H1 (cell line): Measurements from ENCODE around the gene DAZAP1. TPM values are rescaled to one million over a fixed set of nuclear protein-coding genes. Genes with fewer than 3 reads are reported as not detected.
A peak's percentile ranks its signal among the peaks of the same experiment; 100 is the strongest.

Experiments
- BRCA1 ChIP-seq: IDR thresholded peaks from 2 replicates; pipeline ENCODE4 v1.6.1; 2012; ENCODE audit warnings: low read depth, low read length, improper control_type of control experiment
- CEBPB ChIP-seq: IDR thresholded peaks from 2 replicates; pipeline ENCODE4 v1.6.1; 2012; ENCODE audit warnings: low read depth, low read length
- CHD1 ChIP-seq: IDR thresholded peaks from 2 replicates; pipeline ENCODE4 v1.6.1; 2012; ENCODE audit warnings: low read depth, low read length, improper control_type of control experiment
- CHD2 ChIP-seq: IDR thresholded peaks from 2 replicates; pipeline ENCODE4 v1.6.1; 2012; ENCODE audit warnings: low read length, improper control_type of control experiment
- CTCF ChIP-seq, 3 experiments: IDR thresholded peaks; 1 replicate in 2 of 3; 2 replicates in 1 of 3; pipeline versions ENCODE4 v1.5.1 to v1.6.1; 2011; ENCODE audit warnings: low read length in 3 of 3, mild to moderate bottlenecking in 3 of 3, inconsistent platforms in 2 of 3, low read depth in 1 of 3, moderate library complexity in 1 of 3; ENCODE audit not compliant: insufficient read depth in 1 of 3; ENCODE audit errors: control extremely low read depth in 1 of 3
- EZH2 ChIP-seq: fragments of 200-600 bp; sonication (generic); IDR thresholded peaks from 2 replicates; pipeline ENCODE4 v1.7.1; 2012; ENCODE audit warnings: low read depth, mild to moderate bottlenecking, moderate library complexity, low read length, inconsistent platforms; ENCODE audit not compliant: severe bottlenecking
- GABPA ChIP-seq: IDR thresholded peaks from 2 replicates; pipeline ENCODE4 v1.6.1; 2011; ENCODE audit warnings: mild to moderate bottlenecking, low read length, moderate library complexity, borderline replicate concordance; ENCODE audit not compliant: insufficient read depth
- GTF2F1 ChIP-seq: IDR thresholded peaks from 2 replicates; pipeline ENCODE4 v1.6.1; 2012; ENCODE audit warnings: low read depth, low read length, improper control_type of control experiment, borderline replicate concordance
- HDAC6 ChIP-seq: IDR thresholded peaks from one replicate; pipeline ENCODE4 v1.7.1; 2012; ENCODE audit warnings: low read depth, mild to moderate bottlenecking, inconsistent platforms, low read length, moderate library complexity
- JUN ChIP-seq: IDR thresholded peaks from 2 replicates; pipeline ENCODE4 v1.6.1; 2011; ENCODE audit warnings: low read depth, mild to moderate bottlenecking, improper control_type of control experiment, low read length
- MAFK ChIP-seq: IDR thresholded peaks from 2 replicates; pipeline ENCODE4 v1.6.1; 2012; ENCODE audit warnings: low read depth, mild to moderate bottlenecking, improper control_type of control experiment, low read length
- NRF1 ChIP-seq: IDR thresholded peaks from 2 replicates; pipeline ENCODE4 v1.6.1; 2011; ENCODE audit warnings: mild to moderate bottlenecking, low read depth, low read length, improper control_type of control experiment
- POU5F1 ChIP-seq: IDR thresholded peaks from 2 replicates; pipeline ENCODE4 v1.6.1; 2011; ENCODE audit warnings: low read depth, mild to moderate bottlenecking, low read length, moderate library complexity
- RFX5 ChIP-seq: IDR thresholded peaks from 2 replicates; pipeline ENCODE4 v1.6.1; 2011; ENCODE audit warnings: low read depth, low read length, improper control_type of control experiment, borderline replicate concordance
- SIN3A ChIP-seq, 2 experiments: IDR thresholded peaks in 1 of 2; conservative IDR thresholded peaks in 1 of 2; 2 replicates each; pipeline ENCODE4 v1.6.1; 2011 to 2012; ENCODE audit warnings: low read length in 2 of 2, improper control_type of control experiment in 1 of 2, low read depth in 1 of 2, mild to moderate bottlenecking in 1 of 2
- SIX5 ChIP-seq: IDR thresholded peaks from 2 replicates; pipeline ENCODE4 v1.6.1; 2011; ENCODE audit warnings: mild to moderate bottlenecking, low read depth, low read length
- SP4 ChIP-seq: IDR thresholded peaks from 2 replicates; pipeline ENCODE4 v1.6.1; 2012; ENCODE audit warnings: low read length, inconsistent platforms
- TAF1 ChIP-seq: IDR thresholded peaks from 2 replicates; pipeline ENCODE4 v1.6.1; 2011; ENCODE audit warnings: mild to moderate bottlenecking, low read depth, low read length
- USF2 ChIP-seq: IDR thresholded peaks from 2 replicates; pipeline ENCODE4 v1.6.1; 2011; ENCODE audit warnings: low read length, improper control_type of control experiment
- polyA plus RNA-seq, 7 experiments: library from polyadenylated mRNA; depleted of rRNA in 3 of 7; stranded (reverse) in 5 of 7; unstranded in 2 of 7; fragments of >200 nt in 5 of 7; fragments of 200-250 nt in 2 of 7; gene quantifications; 1 replicate in 5 of 7; 2 replicates in 1 of 7; 4 replicates in 1 of 7; pipeline versions ENCODE4 v1.2.1 to v1.2.3, GENCODE V29; 2011 to 2013; ENCODE audit warnings: missing spikeins in 2 of 7, mixed read lengths in 2 of 7
- total RNA-seq: library from RNA; stranded (reverse); fragmentation: NEBNext Ultra II Directional; extraction: Animal tissue kit (Norgen Biotek cat#: 25700); gene quantifications from 2 replicates; pipeline ENCODE4 v1.2.1, GENCODE V29; 2021

DAZAP1 gene
- total and polyA plus RNA-seq, 2 of the 8 experiments (the other 6 are each of a cell fraction or from before 2014, with no cell fraction given), result 79.6 to 341 TPM

GRCh38 chr19:1438035-1438932 lies 30.9 kb downstream of the DAZAP1 start, which contains the start of gene RPS15 (continued):
- TF ChIP-seq POU5F1, result no peak
- TF ChIP-seq RFX5, result no peak
- TF ChIP-seq SIX5, result no peak
- TF ChIP-seq CHD2, result peak; percentile 99
- TF ChIP-seq TAF1, result peak; percentile 99
- peak in 1 of 2 experiments; percentile 79; a peak in 2 of 4 replicates for TF ChIP-seq SIN3A (conservative IDR thresholded peaks at IDR 0.05 in 1 of 2, IDR thresholded peaks at IDR 0.05 in 1 of 2; ENCODE audit: low read depth in 1 of 2, low read length in 2 of 2)
- TF ChIP-seq SP4, result 0 out of 2 replicates have a peak, but pooled peaks have one; percentile 42
- no peak for TF ChIP-seq CHD1
- no peak for TF ChIP-seq CEBPB
- TF ChIP-seq MAFK, result no peak
- TF ChIP-seq USF2, result 0 out of 2 replicates have a peak, but pooled peaks have one; percentile 24
- TF ChIP-seq NRF1, result peak; percentile 33; the same call in 1 of the 2 replicates
- peak; percentile 90 for TF ChIP-seq BRCA1
- peak; percentile 91 to 97 (median 92) for TF ChIP-seq CTCF (IDR thresholded peaks at IDR 0.05; ENCODE audit: control extremely low read depth in 1 of 3, insufficient read depth in 1 of 3, low read depth in 1 of 3, low read length in 3 of 3)
- no peak for TF ChIP-seq JUN
- TF ChIP-seq HDAC6, result no peak
- TF ChIP-seq GABPA, result peak; percentile 86; the same call in 1 of the 2 replicates
- TF ChIP-seq EZH2, result no peak
- peak; percentile 84; the same call in 1 of the 2 replicates for TF ChIP-seq GTF2F1
- TF ChIP-seq, all 59 proteins: peak for 29
